Stimulated activated naive CD8-positive, alpha-beta T cell treated with anti-CD3 and anti-CD28 coated beads, Interleukin-15, Interleukin-2, amounts not matched to agents 100 ng/mL and 50 ng/mL, for 24 hours (primary cell): Measurements from ENCODE around the gene KCND1.
A peak's percentile ranks its signal among the peaks of the same experiment; 100 is the strongest.

Source experiments
- H3K27ac Mint-ChIP-seq: one replicate; pipeline ENCODE4 v1.8.0; 2021; ENCODE audit warnings: mild to moderate bottlenecking, mixed read lengths
- H3K27me3 Mint-ChIP-seq: one replicate; pipeline ENCODE4 v1.8.0; 2021; ENCODE audit warnings: mixed read lengths
- H3K36me3 Mint-ChIP-seq: one replicate; pipeline ENCODE4 v1.8.0; 2021; ENCODE audit warnings: low read depth, mixed read lengths
- H3K4me1 Mint-ChIP-seq: one replicate; pipeline ENCODE4 v1.8.0; 2021; ENCODE audit warnings: low read depth, mixed read lengths
- H3K4me3 Mint-ChIP-seq: one replicate; pipeline ENCODE4 v1.8.0; 2021; ENCODE audit warnings: mild to moderate bottlenecking, mixed read lengths
- H3K9me3 Mint-ChIP-seq: one replicate; pipeline ENCODE4 v1.8.0; 2021; ENCODE audit warnings: mixed read lengths

KCND1 gene

DNA sequence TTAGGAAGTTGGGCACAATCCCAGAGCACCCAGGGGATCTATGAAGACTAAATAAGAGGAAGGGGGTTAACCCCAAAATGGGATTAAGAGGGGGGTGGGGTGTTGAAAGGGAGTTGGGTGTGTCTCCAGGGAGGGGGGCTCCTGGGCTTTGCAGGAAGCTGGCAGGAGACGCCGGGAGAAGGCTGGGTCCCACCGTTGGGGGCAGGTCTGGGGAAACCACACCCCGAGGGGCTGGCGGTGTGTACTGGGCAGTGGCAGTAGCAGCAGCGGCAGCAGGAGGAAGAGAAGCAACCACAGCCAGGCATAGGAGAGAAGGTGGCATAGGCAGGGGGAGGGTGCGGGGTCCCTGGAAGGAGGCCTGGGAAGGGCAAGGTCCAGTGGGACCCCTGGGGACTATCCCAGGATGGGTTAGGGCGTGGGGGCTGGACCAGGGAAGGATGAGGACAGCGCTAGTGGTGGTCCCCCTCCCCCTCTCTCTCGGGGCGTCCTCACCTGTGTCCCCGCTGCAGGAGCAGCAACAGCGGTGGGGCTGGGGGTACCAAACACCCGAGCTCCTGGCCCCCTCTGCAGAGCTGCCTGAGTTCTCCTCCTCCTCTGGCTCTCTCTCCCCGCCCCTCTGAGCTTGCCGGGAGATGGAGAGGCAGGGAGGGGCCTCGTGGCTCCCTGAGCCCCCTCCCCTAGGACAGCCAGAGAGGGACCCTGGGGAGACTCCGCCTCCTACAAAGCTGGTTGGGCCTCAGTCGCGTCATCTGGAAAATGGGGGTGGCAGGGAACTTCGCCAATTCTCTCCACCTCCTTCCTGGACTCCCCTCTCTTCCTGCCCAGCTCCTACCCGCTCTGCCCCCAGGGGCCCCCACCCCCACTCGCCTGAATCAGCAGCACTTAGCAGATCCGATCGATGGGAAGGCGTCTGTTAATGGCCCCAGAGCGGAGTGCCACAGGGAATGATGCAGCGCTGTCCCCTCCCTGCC, at the start of gene KCND1:
TSS of gene KCND1 (minus strand) at position 596 of the 971 bp plus-strand sequence. CDS start 1,573 bp downstream, outside the sequence.
- Mint-ChIP-seq H3K27me3 (no peaks in the 10 kb centered on the region), H3K36me3 (peaks cover 11% of the 10 kb centered on the region), H3K9me3 (no peaks in the 10 kb centered on the region), H3K27ac (no peak within 1 kb of the TSS), H3K4me3 (peak within 1 kb of the TSS; percentile 37), H3K4me1 (peaks cover 15% of the 10 kb centered on the region)

GRCh38 chrX:49019599-49020249, 48.1 kb upstream of the KCND1 start:
- H3K4me1 Mint-ChIP-seq = no peaks in the 10 kb centered on the region
- no peaks in the 10 kb centered on the region for H3K36me3 Mint-ChIP-seq
- H3K4me3 Mint-ChIP-seq = no peak overlapping the region
- H3K27me3 Mint-ChIP-seq = no peaks in the 10 kb centered on the region
- H3K9me3 Mint-ChIP-seq = no peaks in the 10 kb centered on the region
- no peak overlapping the region for H3K27ac Mint-ChIP-seq

GRCh38 chrX:49019050-49019449, 47.4 kb upstream of the KCND1 start:
- H3K4me3 Mint-ChIP-seq = no peak overlapping the region
- H3K9me3 Mint-ChIP-seq = no peaks in the 10 kb centered on the region
- H3K36me3 Mint-ChIP-seq = no peaks in the 10 kb centered on the region
- no peaks in the 10 kb centered on the region for H3K4me1 Mint-ChIP-seq
- no peak overlapping the region for H3K27ac Mint-ChIP-seq
- no peaks in the 10 kb centered on the region for H3K27me3 Mint-ChIP-seq

DNA sequence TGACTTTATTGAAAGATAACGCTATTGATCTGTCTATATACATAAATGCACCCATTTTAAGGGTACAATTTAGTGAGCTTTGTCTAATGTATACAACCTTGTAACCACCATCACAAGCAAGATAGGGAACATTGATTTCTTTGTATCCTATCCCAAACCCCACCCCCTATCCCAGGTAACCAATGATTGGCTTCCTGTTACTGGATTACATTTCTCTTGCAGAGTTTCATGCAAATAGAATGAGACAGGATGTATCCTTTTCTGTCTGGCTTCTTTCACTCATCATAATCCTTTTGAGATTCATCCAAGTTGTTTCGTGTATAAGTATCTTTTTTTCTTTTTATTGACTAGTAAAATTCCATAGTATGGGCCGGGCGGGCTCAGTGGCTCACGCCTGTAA, 32.1 kb upstream of the KCND1 start:
- Mint-ChIP-seq H3K4me1 (peaks cover 25% of the 10 kb centered on the region), H3K27ac (peak overlapping the region; percentile 49), H3K9me3 (no peaks in the 10 kb centered on the region), H3K27me3 (no peaks in the 10 kb centered on the region), H3K36me3 (peaks cover 14% of the 10 kb centered on the region), H3K4me3 (peak overlapping the region; percentile 30)

DNA sequence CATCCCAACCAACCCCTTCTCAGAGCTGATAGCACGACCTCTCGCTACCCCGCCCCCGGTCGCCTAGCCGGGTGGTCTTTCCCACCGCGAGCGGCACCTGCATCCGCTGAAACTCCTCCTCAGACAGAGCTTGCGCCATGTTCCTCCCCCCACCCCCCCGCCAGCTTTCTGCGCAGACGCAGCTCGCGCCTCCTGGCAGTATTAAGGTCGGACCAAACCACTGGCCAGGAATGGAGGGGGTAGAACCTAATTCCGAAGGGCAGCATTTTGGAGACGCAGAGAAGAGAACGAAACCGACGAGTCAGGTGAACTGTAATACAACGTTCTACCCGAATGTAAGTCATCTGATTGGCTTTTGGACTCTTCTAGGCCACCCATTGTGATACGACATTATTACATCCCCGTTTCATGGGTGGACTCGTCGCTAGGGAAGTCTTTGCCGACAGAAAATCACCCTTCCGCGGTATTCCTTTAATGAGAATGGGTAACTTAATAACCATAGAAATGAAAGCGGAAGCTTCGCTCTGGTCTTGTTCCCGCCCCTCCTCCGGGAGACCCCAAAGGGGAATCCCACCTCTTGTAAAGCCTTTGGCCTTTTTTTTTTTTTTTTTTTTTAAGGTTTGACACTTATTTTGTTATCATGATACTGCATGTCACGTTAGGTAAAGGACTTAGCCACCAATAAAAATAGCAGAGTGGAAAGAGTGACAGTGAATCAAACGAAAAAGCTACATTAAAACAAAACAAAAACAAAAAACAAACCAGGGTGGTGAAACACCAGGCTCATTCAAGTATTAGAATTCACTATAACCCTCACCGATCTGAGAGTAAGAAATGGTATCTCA, 30.7 kb upstream of the KCND1 start, which contains the start of gene GRIPAP1:
TSS of gene GRIPAP1 (minus strand) at position 174 of the 845 bp plus-strand sequence. CDS start at position 139, 35 bp downstream.
- Mint-ChIP-seq H3K27ac (peak within 1 kb of the TSS; percentile 98), H3K36me3 (peaks cover 25% of the 10 kb centered on the region), H3K9me3 (no peaks in the 10 kb centered on the region), H3K27me3 (no peaks in the 10 kb centered on the region), H3K4me3 (peak within 1 kb of the TSS; percentile 98), H3K4me1 (peaks cover 35% of the 10 kb centered on the region)

GRCh38 chrX:49001521-49002090, 30.0 kb upstream of the KCND1 start:
- H3K9me3 Mint-ChIP-seq = no peaks in the 10 kb centered on the region
- no peaks in the 10 kb centered on the region for H3K27me3 Mint-ChIP-seq
- H3K4me3 Mint-ChIP-seq = peak overlapping the region; percentile 98
- peak overlapping the region; percentile 98 for H3K27ac Mint-ChIP-seq
- H3K4me1 Mint-ChIP-seq = peaks cover 38% of the 10 kb centered on the region
- peaks cover 32% of the 10 kb centered on the region for H3K36me3 Mint-ChIP-seq

DNA sequence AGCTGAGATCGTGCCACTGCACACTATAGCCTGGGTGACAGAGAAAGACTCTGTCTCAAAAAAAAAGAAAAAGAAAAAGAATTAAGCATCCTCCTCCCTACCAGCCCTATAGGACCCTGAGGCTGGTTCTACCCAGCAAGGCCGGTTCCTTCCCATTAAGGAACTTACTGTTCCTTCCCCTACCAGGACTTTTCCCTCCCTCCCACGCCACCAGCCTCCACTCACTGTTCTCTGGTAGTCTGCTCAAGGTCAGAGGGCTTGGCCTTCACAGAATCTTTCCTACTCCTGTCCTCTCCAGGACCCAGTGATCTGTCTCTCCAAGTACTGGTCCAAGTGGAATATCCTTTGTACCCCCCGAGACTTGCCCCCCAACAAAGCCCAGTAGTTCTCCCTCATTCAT, 29.0 kb upstream of the KCND1 start:
- Mint-ChIP-seq H3K27ac (peak overlapping the region; percentile 98), H3K36me3 (peaks cover 35% of the 10 kb centered on the region), H3K4me3 (peak overlapping the region; percentile 98), H3K4me1 (peaks cover 40% of the 10 kb centered on the region), H3K9me3 (no peaks in the 10 kb centered on the region), H3K27me3 (no peaks in the 10 kb centered on the region)

GRCh38 chrX:48999030-48999429, 27.4 kb upstream of the KCND1 start:
- peaks cover 40% of the 10 kb centered on the region for H3K4me1 Mint-ChIP-seq
- H3K27ac Mint-ChIP-seq = no peak overlapping the region
- no peaks in the 10 kb centered on the region for H3K9me3 Mint-ChIP-seq
- H3K27me3 Mint-ChIP-seq = no peaks in the 10 kb centered on the region
- peaks cover 43% of the 10 kb centered on the region for H3K36me3 Mint-ChIP-seq
- no peak overlapping the region for H3K4me3 Mint-ChIP-seq

DNA sequence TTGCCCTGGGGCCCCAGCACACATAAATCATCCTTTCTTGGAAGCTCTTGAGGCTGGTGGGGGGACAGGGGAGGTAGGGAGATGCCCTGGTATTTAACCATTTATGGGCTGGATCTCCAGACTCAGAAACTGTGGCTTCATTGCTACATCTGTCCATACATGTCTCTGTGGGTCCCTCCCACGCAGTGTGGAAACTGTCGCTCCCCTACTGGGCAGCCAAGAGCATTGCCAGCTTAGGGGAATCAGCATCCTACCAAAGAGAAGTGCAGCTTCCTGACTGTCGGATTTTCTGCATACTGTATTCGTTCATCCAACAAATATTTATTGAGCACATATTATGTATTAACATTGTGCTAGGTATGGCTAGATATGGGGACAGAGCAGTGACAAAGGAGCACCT, 26.7 kb upstream of the KCND1 start:
- H3K27me3 Mint-ChIP-seq = no peaks in the 10 kb centered on the region
- no peak overlapping the region for H3K4me3 Mint-ChIP-seq
- H3K36me3 Mint-ChIP-seq = peaks cover 44% of the 10 kb centered on the region
- no peak overlapping the region for H3K27ac Mint-ChIP-seq
- no peaks in the 10 kb centered on the region for H3K9me3 Mint-ChIP-seq
- H3K4me1 Mint-ChIP-seq = peaks cover 36% of the 10 kb centered on the region

- H3K4me3 Mint-ChIP-seq = no peak overlapping the region
- peaks cover 36% of the 10 kb centered on the region for H3K4me1 Mint-ChIP-seq
- no peaks in the 10 kb centered on the region for H3K27me3 Mint-ChIP-seq
- H3K36me3 Mint-ChIP-seq = peaks cover 46% of the 10 kb centered on the region
- H3K27ac Mint-ChIP-seq = no peak overlapping the region
- H3K9me3 Mint-ChIP-seq = no peaks in the 10 kb centered on the region
Measured at GRCh38 chrX:48997865-48998264, 26.2 kb upstream of the KCND1 start.

- no peaks in the 10 kb centered on the region for H3K9me3 Mint-ChIP-seq
- H3K4me3 Mint-ChIP-seq = no peak overlapping the region
- H3K4me1 Mint-ChIP-seq = peaks cover 36% of the 10 kb centered on the region
- no peak overlapping the region for H3K27ac Mint-ChIP-seq
- H3K36me3 Mint-ChIP-seq = peaks cover 48% of the 10 kb centered on the region
- no peaks in the 10 kb centered on the region for H3K27me3 Mint-ChIP-seq
Measured at GRCh38 chrX:48997455-48997854, 25.8 kb upstream of the KCND1 start.

GRCh38 chrX:48996969-48997368, 25.3 kb upstream of the KCND1 start:
- H3K36me3 Mint-ChIP-seq = peaks cover 51% of the 10 kb centered on the region
- no peak overlapping the region for H3K27ac Mint-ChIP-seq
- H3K4me1 Mint-ChIP-seq = peaks cover 36% of the 10 kb centered on the region
- H3K27me3 Mint-ChIP-seq = no peaks in the 10 kb centered on the region
- no peak overlapping the region for H3K4me3 Mint-ChIP-seq
- no peaks in the 10 kb centered on the region for H3K9me3 Mint-ChIP-seq

- H3K27ac Mint-ChIP-seq = no peak overlapping the region
- H3K27me3 Mint-ChIP-seq = no peaks in the 10 kb centered on the region
- peaks cover 36% of the 10 kb centered on the region for H3K36me3 Mint-ChIP-seq
- H3K4me3 Mint-ChIP-seq = no peak overlapping the region
- no peaks in the 10 kb centered on the region for H3K9me3 Mint-ChIP-seq
- H3K4me1 Mint-ChIP-seq = peaks cover 4% of the 10 kb centered on the region
Measured at GRCh38 chrX:48992341-48992740, 20.7 kb upstream of the KCND1 start.

DNA sequence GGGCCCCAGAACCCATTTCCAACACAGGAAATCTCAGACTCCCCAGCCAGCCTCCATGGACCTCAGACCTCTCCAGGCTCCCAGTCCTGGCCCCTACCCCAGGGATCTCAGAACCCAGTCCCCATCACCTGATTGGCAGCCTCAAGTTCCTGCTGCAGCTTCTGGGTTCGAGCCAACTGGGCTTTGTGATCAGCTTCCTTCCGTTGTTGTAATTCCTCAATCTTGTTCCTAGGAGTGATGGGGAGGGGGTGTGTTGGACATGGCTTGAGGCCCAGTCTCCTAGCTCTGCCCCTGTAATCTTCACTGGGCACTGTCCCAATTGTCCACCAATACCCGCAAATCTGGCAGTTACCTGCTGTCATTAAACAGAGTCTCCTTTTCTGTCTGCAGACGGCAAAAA, 17.8 kb upstream of the KCND1 start:
- H3K36me3 Mint-ChIP-seq = peaks cover 27% of the 10 kb centered on the region
- H3K27ac Mint-ChIP-seq = no peak overlapping the region
- no peaks in the 10 kb centered on the region for H3K4me1 Mint-ChIP-seq
- no peaks in the 10 kb centered on the region for H3K9me3 Mint-ChIP-seq
- H3K4me3 Mint-ChIP-seq = no peak overlapping the region
- no peaks in the 10 kb centered on the region for H3K27me3 Mint-ChIP-seq
